ENCODE data around the gene RER1. TPM values are rescaled to one million over a fixed set of nuclear protein-coding genes. Genes with fewer than 3 reads are reported as not detected.

Gene RER1
- total RNA-seq, 1 donor from 2014 or later = 197 TPM

- H3K36me3 ChIP-seq (ENCODE audit: insufficient read depth, low read length) = no peaks in the 10 kb centered on the region
- Mint-ChIP-seq H3K4me1 (ENCODE audit: low read depth, unreplicated experiment) (no peaks in the 10 kb centered on the region), H3K4me3 (ENCODE audit: unreplicated experiment) (no peak overlapping the region), H3K9me3 (ENCODE audit: unreplicated experiment) (no peaks in the 10 kb centered on the region), H3K27ac (ENCODE audit: unreplicated experiment) (no peak overlapping the region), H3K27me3 (ENCODE audit: low read depth, unreplicated experiment) (no peaks in the 10 kb centered on the region), H3K36me3 (ENCODE audit: low read depth, unreplicated experiment) (no peaks in the 10 kb centered on the region)
- DNase-seq (ENCODE audit: low read depth) (no peak), FAIRE-seq (no peak)
- H3K4me2 ChIP-seq (ENCODE audit: low read length) = no peak overlapping the region
- H3K27ac ChIP-seq (ENCODE audit: low read depth, low read length) = no peak overlapping the region
- H3K4me3 ChIP-seq (ENCODE audit: insufficient read depth, low read depth, low read length) = no peak overlapping the region
- no peaks in the 10 kb centered on the region for H3K4me1 ChIP-seq (ENCODE audit: insufficient read depth, low read length)
- H3K9me3 ChIP-seq (ENCODE audit: insufficient read depth, low read depth, low read length) = no peaks in the 10 kb centered on the region
- H3K27me3 ChIP-seq (ENCODE audit: insufficient read depth, low read length) = no peaks in the 10 kb centered on the region
- no peaks in the 10 kb centered on the region for H4K20me1 ChIP-seq (ENCODE audit: insufficient read depth, low read length)
- TF ChIP-seq CTCF (IDR thresholded peaks at IDR 0.05; ENCODE audit: insufficient read depth, low read depth, low read length) (peak; percentile 35), EZH2 (IDR thresholded peaks at IDR 0.05; ENCODE audit: insufficient read depth, low read length) (no peak)
- no peak overlapping the region for H3K9ac ChIP-seq (ENCODE audit: low read length)
- no peaks in the 10 kb centered on the region for H3K79me2 ChIP-seq (ENCODE audit: insufficient read depth, low read length)
- H2AFZ ChIP-seq (ENCODE audit: low read depth, low read length) = no peak overlapping the region
These were observed 8.8 kb upstream of the RER1 start for GRCh38 chr1:2382621-2383361.

GRCh38 chr1:2383576-2383975 lies 8.1 kb upstream of the RER1 start:
- Mint-ChIP-seq H3K27me3 (ENCODE audit: low read depth, unreplicated experiment) (no peaks in the 10 kb centered on the region), H3K4me1 (ENCODE audit: low read depth, unreplicated experiment) (no peaks in the 10 kb centered on the region), H3K27ac (ENCODE audit: unreplicated experiment) (no peak overlapping the region), H3K36me3 (ENCODE audit: low read depth, unreplicated experiment) (no peaks in the 10 kb centered on the region), H3K9me3 (ENCODE audit: unreplicated experiment) (no peaks in the 10 kb centered on the region), H3K4me3 (ENCODE audit: unreplicated experiment) (no peak overlapping the region)
- no peak overlapping the region for H3K4me2 ChIP-seq (ENCODE audit: low read length)
- H4K20me1 ChIP-seq (ENCODE audit: insufficient read depth, low read length) = no peaks in the 10 kb centered on the region
- no peaks in the 10 kb centered on the region for H3K9me3 ChIP-seq (ENCODE audit: insufficient read depth, low read depth, low read length)
- no peak overlapping the region for H2AFZ ChIP-seq (ENCODE audit: low read depth, low read length)
- no peak overlapping the region for H3K4me3 ChIP-seq (ENCODE audit: insufficient read depth, low read depth, low read length)
- no peaks in the 10 kb centered on the region for H3K4me1 ChIP-seq (ENCODE audit: insufficient read depth, low read length)
- H3K36me3 ChIP-seq (ENCODE audit: insufficient read depth, low read length) = no peaks in the 10 kb centered on the region
- FAIRE-seq (no peak), DNase-seq (ENCODE audit: low read depth) (no peak)
- TF ChIP-seq CTCF (IDR thresholded peaks at IDR 0.05; ENCODE audit: insufficient read depth, low read depth, low read length) (no peak), EZH2 (IDR thresholded peaks at IDR 0.05; ENCODE audit: insufficient read depth, low read length) (no peak)
- H3K27me3 ChIP-seq (ENCODE audit: insufficient read depth, low read length) = no peaks in the 10 kb centered on the region
- H3K79me2 ChIP-seq (ENCODE audit: insufficient read depth, low read length) = no peaks in the 10 kb centered on the region
- no peak overlapping the region for H3K27ac ChIP-seq (ENCODE audit: low read depth, low read length)
- no peak overlapping the region for H3K9ac ChIP-seq (ENCODE audit: low read length)

- Histone ChIP-seq H3K79me2 (ENCODE audit: insufficient read depth, low read length) (no peaks in the 10 kb centered on the region), H2AFZ (ENCODE audit: low read depth, low read length) (no peak overlapping the region), H3K27ac (ENCODE audit: low read depth, low read length) (no peak overlapping the region), H3K4me2 (ENCODE audit: low read length) (no peak overlapping the region), H3K36me3 (ENCODE audit: insufficient read depth, low read length) (no peaks in the 10 kb centered on the region), H3K4me3 (ENCODE audit: insufficient read depth, low read depth, low read length) (no peak overlapping the region), H3K9me3 (ENCODE audit: insufficient read depth, low read depth, low read length) (no peaks in the 10 kb centered on the region), H3K27me3 (ENCODE audit: insufficient read depth, low read length) (no peaks in the 10 kb centered on the region), H3K9ac (ENCODE audit: low read length) (no peak overlapping the region), H3K4me1 (ENCODE audit: insufficient read depth, low read length) (no peaks in the 10 kb centered on the region), H4K20me1 (ENCODE audit: insufficient read depth, low read length) (no peaks in the 10 kb centered on the region)
- DNase-seq (ENCODE audit: low read depth) (no peak), FAIRE-seq (no peak)
- Mint-ChIP-seq H3K27me3 (ENCODE audit: low read depth, unreplicated experiment) (no peaks in the 10 kb centered on the region), H3K4me1 (ENCODE audit: low read depth, unreplicated experiment) (no peaks in the 10 kb centered on the region), H3K9me3 (ENCODE audit: unreplicated experiment) (no peaks in the 10 kb centered on the region), H3K27ac (ENCODE audit: unreplicated experiment) (no peak overlapping the region), H3K36me3 (ENCODE audit: low read depth, unreplicated experiment) (no peaks in the 10 kb centered on the region), H3K4me3 (ENCODE audit: unreplicated experiment) (no peak overlapping the region)
- no peak for TF ChIP-seq CTCF (IDR thresholded peaks at IDR 0.05; ENCODE audit: insufficient read depth, low read depth, low read length)
- no peak for TF ChIP-seq EZH2 (IDR thresholded peaks at IDR 0.05; ENCODE audit: insufficient read depth, low read length)
These were observed 7.3 kb upstream of the RER1 start for GRCh38 chr1:2384130-2384860.
